GM21786 (cell line): ENCODE data around the gene MBNL1.
A peak's percentile ranks its signal among the peaks of the same experiment; 100 is the strongest.

Source experiments
- ATAC-seq: cut with Tn5 transposase; IDR thresholded peaks from one replicate; pipeline ENCODE4 v1.9.1; 2021; ENCODE audit not compliant: unreplicated experiment

The MBNL1 gene

GRCh38 chr3:152271501-152272236 lies 2.9 kb downstream of the MBNL1 start:
- no peak for ATAC-seq

DNA sequence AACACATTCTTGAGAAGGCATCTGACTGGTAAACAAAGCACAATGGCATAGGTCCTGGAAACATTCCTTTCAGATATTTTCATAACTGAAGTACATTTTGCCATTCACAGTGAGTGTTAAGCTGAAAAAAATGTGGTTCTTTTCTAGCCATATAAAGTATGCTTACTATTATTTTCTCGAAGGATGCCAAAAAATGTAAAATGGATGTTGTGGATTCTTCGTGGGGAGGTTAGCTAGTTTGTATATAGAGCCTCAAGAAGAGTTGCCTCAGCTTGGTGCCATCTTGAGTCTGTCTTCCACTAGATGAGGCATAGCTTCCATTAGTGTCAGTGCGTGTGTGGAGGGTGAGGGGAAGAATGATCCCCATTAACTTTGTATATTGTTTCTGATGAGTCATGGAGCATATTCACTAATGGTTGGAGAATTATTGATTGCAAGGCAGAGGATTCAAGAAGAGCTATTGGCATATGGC lies 4.1 kb downstream of the MBNL1 start:
- no peak for ATAC-seq

- no peak for ATAC-seq
Observed at GRCh38 chr3:152276681-152277080, 8.0 kb downstream of the MBNL1 start.

DNA sequence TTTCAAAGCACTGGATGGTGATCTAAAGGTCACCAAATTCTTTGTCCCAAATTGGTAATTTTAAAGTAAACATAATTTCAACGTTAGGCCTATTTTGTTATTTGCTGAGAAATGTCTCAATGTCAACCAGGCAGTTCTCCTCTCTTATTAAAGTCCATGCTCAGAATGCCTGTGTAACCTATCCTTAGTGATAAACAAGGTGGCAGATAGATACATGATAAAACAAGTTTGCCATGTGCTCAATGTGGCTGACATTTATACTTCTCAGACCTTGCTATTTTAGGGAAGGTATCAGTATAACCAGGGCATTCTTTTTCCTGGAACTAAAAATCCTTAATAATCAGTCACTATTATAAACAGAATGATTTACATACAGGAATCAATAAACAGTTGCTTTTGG lies 8.5 kb downstream of the MBNL1 start:
- ATAC-seq, result no peak

DNA sequence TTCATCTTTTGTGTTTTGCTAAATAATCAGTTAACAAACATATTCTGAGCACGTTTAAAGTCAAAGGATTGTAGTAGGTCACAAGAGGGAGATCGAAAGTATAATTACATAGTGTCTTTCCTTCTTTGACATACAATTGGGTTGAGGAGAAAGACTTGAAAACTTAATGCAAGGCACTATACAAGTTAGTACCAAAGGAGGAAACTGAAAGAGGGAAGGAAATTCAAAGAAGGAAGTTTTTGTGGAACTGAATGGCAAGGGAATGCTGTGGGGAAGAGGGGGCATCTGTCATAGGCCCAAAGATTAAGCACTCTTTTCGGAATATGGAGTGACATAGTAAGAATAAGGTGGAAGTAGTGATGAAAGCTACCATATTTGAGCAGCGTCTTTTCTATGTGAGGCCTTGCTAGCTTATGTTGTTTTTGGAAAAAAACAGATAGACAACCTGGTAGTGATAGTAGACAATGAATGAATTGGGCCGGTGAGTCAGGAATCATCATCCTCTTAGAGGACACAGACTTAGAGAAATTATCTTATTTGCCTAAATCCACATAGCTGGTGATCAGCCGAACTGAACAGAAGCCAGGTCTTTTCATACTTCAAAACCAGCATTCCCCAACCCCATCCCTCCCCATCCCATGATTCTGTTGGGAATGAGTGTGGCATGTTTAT lies 10.2 kb downstream of the MBNL1 start:
- ATAC-seq, result no peak

- no peak for ATAC-seq
Observed at GRCh38 chr3:152279479-152279878, 10.8 kb downstream of the MBNL1 start.

- no peak for ATAC-seq
Observed at GRCh38 chr3:152280539-152280938, 11.8 kb downstream of the MBNL1 start.

DNA sequence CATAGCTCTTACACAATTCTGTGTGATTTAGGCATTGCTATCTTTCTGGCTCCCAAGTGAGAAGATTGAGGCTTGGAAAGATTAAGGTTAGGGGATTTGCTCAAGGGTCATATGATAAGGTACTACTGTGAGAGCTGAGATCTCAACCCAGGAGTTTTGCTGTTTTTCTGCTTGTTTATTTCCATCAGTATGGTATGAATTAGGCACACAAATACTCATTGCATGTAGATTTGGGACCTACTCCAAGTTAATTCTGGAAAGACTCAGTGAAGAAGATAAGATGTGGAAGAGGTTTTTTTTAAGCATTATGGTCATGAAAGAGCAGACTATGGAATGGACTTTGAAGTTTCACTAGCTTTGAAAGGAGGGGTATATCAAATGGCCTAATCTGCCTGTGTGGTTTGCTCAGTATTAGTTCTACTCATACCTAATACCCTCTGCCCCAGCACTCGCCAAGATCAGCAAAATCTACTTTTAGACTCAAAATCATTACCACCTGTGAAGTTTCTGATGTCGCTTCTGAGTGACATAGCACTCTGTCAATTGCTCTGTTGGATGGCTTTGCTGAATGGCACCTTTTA lies 12.5 kb downstream of the MBNL1 start:
- peak; percentile 87 for ATAC-seq

GRCh38 chr3:152282813-152283212 lies 14.1 kb downstream of the MBNL1 start:
- no peak for ATAC-seq

DNA sequence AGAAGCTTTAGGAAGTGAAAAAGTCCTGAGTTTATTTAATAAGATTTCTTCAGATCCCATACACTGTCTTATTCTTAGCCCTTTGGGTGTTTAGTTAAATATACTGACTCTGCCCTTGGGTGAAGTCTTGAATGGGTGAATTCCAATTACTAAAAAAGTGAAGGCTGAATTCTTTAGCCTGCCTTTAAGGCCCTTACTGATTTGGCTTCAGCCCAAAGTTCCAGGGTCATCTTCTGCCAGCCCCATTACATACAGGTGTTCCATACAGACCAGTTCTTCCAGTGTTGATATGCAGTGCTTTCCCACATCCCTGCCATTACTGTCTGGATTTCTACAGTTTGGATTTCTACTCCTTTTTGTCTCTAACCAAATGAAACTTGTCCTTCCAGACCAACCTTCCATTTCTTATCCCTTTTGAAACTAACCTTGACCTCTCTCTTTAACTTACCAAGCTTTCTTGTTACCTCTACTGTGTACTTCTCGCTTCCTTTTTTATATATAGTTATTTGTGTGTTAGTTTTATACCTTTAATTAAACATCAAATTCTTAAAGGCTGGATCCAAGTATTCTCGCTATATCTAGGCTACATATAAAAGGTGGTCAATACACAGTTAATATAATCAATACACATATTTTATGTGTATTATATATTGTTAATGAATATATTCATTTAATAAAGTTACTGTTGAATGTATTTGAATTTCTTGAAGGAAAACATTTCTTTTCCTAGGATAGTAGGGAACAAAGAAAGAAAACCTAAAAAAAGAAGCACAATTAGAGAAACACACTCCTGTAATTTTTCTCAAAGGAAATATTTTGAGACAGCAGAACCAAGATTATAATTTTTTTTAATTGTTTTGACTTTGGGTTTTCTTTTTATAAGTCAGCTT lies 15.0 kb downstream of the MBNL1 start:
- ATAC-seq, result peak; percentile 33

GRCh38 chr3:152284906-152285305 lies 16.2 kb downstream of the MBNL1 start:
- ATAC-seq, result no peak

GRCh38 chr3:152285509-152285908 lies 16.8 kb downstream of the MBNL1 start:
- ATAC-seq, result no peak

DNA sequence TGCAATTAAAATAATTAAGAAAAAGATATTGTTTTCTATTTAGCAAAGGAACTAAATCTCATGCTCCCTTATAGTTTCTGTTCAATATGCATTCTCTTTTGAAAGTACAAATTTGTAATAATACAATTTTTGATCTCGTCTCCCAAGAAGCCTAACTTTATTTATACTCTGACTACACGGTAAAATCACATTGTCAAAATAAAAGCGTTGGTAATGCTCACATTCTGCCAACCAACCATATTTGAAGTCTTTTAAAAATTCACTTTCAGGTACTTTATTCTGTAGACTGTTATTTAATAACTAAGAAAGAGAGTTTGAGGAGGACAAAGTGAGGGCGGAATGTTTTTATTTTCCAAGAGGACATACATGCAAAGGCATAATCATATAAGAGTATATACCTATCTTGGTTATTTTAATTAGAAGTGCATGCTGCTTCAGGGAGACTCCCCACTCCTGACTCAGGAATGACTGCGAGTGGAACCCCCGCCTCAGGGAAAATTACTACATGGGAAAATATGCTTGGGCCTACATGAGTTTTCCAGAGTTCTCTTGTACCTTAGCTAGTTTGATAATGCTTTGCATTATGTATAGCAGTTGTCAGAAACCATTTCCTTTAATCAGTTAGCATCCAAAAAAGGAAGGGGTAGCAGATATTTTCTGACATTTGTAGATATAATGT lies 19.3 kb downstream of the MBNL1 start:
- ATAC-seq, result no peak

DNA sequence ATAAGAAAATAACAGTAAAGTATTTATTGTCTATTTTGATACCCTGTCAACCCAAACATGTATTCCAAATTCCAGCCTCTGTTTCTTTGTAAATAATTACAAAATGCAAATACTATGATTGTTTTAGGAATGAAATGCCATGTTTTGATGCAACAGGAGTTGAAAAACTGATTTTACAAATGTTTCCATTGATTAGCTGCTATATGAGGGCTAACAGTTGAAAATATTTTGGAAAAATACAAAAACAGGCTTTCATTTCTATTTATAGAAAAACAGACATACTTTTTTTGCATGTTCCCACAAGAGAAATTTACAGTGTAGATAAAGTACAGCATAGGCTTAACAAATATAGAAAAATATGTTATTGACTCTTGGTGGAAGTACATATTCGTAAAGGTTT lies 20.0 kb downstream of the MBNL1 start:
- ATAC-seq, result no peak

- ATAC-seq, result no peak
Observed at GRCh38 chr3:152289708-152290107, 21.0 kb downstream of the MBNL1 start.

GRCh38 chr3:152290374-152290773 lies 21.6 kb downstream of the MBNL1 start:
- no peak for ATAC-seq

DNA sequence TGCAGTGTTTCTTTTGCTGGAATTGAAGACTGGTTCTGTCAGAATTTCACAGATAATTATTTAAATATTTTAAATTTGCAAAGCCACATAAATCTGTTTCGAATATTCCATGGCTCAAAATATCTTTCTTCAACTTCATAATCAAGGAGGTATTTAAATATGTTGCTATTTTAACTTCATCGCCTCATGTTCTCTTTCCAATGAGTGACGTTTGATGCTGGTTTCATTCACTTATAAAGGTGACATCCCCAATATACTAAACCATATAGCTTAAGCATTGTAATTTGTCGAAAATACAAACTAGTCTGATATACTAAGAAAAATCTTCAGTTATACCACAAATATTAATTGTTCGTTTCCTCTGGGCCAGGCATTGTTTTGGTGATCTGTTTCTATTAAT lies 22.5 kb downstream of the MBNL1 start:
- ATAC-seq, result no peak

DNA sequence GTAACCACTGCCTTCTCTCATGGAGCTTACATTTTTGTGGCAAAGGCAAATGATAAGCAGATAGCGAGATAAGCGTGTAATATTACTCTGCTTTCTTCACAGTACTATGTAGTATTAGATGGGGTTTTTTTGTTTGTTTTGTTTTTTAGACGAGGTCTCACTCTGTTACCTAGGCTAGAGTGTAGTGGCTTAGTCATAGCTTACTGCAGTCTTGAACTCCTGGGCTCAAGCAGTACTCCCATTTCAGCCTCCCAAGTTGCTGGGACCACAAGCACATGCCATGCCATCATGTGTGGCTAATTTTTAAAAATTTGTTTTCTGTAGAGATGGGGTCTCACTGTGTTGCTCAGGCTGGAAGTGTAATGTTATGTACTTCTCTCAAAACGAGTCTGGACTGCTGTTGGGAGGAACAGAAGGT lies 22.9 kb downstream of the MBNL1 start:
- no peak for ATAC-seq

DNA sequence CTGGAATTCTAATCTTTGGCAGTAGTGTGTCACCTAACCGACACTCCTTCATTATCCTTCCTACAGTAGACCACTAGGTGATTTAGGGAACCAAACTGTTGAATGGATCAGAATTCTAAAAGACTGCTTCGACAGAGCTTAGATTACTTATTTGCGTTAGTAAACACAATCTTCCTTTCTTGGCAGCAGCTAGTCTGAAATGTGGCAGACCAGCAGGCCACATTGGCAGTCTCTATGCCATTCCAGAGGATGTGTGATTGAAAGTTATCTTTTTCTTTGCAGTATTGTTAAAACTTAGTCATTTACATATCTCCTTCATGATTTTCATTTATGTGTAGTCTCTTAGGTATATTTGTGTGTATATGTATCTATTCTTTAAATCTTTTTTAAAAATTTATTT lies 23.6 kb downstream of the MBNL1 start:
- no peak for ATAC-seq

- ATAC-seq, result no peak
Observed at GRCh38 chr3:152293347-152294006, 24.7 kb downstream of the MBNL1 start.
